Endothelial cell (in vitro differentiated cells): Measurements from ENCODE around the gene STK32A. TPM values are rescaled to one million over a fixed set of nuclear protein-coding genes. Genes with fewer than 3 reads are reported as not detected.

Source experiments
- DNase-seq: peaks from one replicate; pipeline ENCODE4 v3.0.0; 2021; ENCODE audit warnings: low spot score
- H3K27ac Mint-ChIP-seq: one replicate; pipeline ENCODE4 v1.8.0; 2021; ENCODE audit warnings: mixed read lengths, inconsistent platforms; ENCODE audit not compliant: unreplicated experiment
- H3K27me3 Mint-ChIP-seq: one replicate; pipeline ENCODE4 v1.8.0; 2021; ENCODE audit warnings: mild to moderate bottlenecking, moderate library complexity, mixed read lengths, inconsistent platforms; ENCODE audit not compliant: unreplicated experiment
- H3K36me3 Mint-ChIP-seq: one replicate; pipeline ENCODE4 v1.8.0; 2021; ENCODE audit warnings: mild to moderate bottlenecking, low read depth, mixed read lengths, inconsistent platforms; ENCODE audit not compliant: unreplicated experiment
- H3K4me1 Mint-ChIP-seq: one replicate; pipeline ENCODE4 v1.8.0; 2021; ENCODE audit warnings: mild to moderate bottlenecking, mixed read lengths, inconsistent platforms; ENCODE audit not compliant: unreplicated experiment
- H3K4me3 Mint-ChIP-seq: one replicate; pipeline ENCODE4 v1.8.0; 2021; ENCODE audit warnings: mild to moderate bottlenecking, mixed read lengths, inconsistent platforms; ENCODE audit not compliant: unreplicated experiment
- H3K9me3 Mint-ChIP-seq: one replicate; pipeline ENCODE4 v1.8.0; 2021; ENCODE audit warnings: mixed read lengths, inconsistent platforms; ENCODE audit not compliant: unreplicated experiment
- CTCF ChIP-seq: fragments of 200-600 bp; sonication (generic); IDR thresholded peaks from one replicate; pipeline ENCODE4 v1.5.0; 2021; ENCODE audit warnings: antibody characterized with exemption; ENCODE audit not compliant: unreplicated experiment
- long read RNA-seq: library from polyadenylated mRNA; unstranded; transcript quantifications from one replicate; pipeline ENCODE4 v2.0.0, GENCODE V29; 2020; ENCODE audit not compliant: unreplicated experiment
- total RNA-seq: library from RNA; stranded (reverse); fragmentation: NEBNext Ultra II Directional; extraction: Animal tissue kit (Norgen Biotek cat#: 25700); gene quantifications from one replicate; pipeline ENCODE4 v1.2.1, GENCODE V29; 2021; ENCODE audit not compliant: unreplicated experiment

The STK32A gene
- total RNA-seq: 0.87 TPM
- long read RNA-seq: 0 reads

- Mint-ChIP-seq H3K4me1 (no peaks in the 10 kb centered on the region), H3K9me3 (no peaks in the 10 kb centered on the region), H3K36me3 (no peaks in the 10 kb centered on the region), H3K4me3 (peak within 1 kb of the TSS; percentile 51), H3K27me3 (peaks cover 6% of the 10 kb centered on the region), H3K27ac (no peak within 1 kb of the TSS)
- no peak for TF ChIP-seq CTCF
- DNase-seq: peak; percentile 48
Measured at GRCh38 chr5:147234825-147235635, at the start of gene STK32A. STK32A (plus strand) TSS chr5:147235026; CDS start chr5:147239635, 4,609 bp downstream.

- Mint-ChIP-seq H3K27me3 (peaks cover 1% of the 10 kb centered on the region), H3K27ac (no peak overlapping the region), H3K9me3 (no peaks in the 10 kb centered on the region), H3K4me3 (no peak overlapping the region), H3K4me1 (no peaks in the 10 kb centered on the region), H3K36me3 (no peaks in the 10 kb centered on the region)
- TF ChIP-seq CTCF: no peak
- no peak for DNase-seq
Measured at GRCh38 chr5:147187099-147187540, 47.7 kb upstream of the STK32A start.

- Mint-ChIP-seq H3K27me3 (no peaks in the 10 kb centered on the region), H3K9me3 (no peaks in the 10 kb centered on the region), H3K4me1 (no peaks in the 10 kb centered on the region), H3K27ac (no peak overlapping the region), H3K4me3 (no peak overlapping the region), H3K36me3 (no peaks in the 10 kb centered on the region)
- peak; percentile 62 for DNase-seq
- TF ChIP-seq CTCF: peak; percentile 96
Measured at GRCh38 chr5:147188200-147189108, 46.4 kb upstream of the STK32A start.

- no peak overlapping the region for H3K27ac Mint-ChIP-seq
- no peak for DNase-seq
- no peaks in the 10 kb centered on the region for H3K27me3 Mint-ChIP-seq
- H3K4me3 Mint-ChIP-seq: no peak overlapping the region
- H3K4me1 Mint-ChIP-seq: no peaks in the 10 kb centered on the region
- TF ChIP-seq CTCF: peak; percentile 49
- H3K9me3 Mint-ChIP-seq: no peaks in the 10 kb centered on the region
- no peaks in the 10 kb centered on the region for H3K36me3 Mint-ChIP-seq
Measured at GRCh38 chr5:147189109-147189424, 45.8 kb upstream of the STK32A start.

GRCh38 chr5:147190331-147190730, 44.5 kb upstream of the STK32A start:
- H3K27ac Mint-ChIP-seq: no peak overlapping the region

More at GRCh38 chr5:147190331-147190730, 44.5 kb upstream of the STK32A start:
- no peak for TF ChIP-seq CTCF
- no peak overlapping the region for H3K4me3 Mint-ChIP-seq
- DNase-seq: no peak
- no peaks in the 10 kb centered on the region for H3K27me3 Mint-ChIP-seq
- H3K9me3 Mint-ChIP-seq: no peaks in the 10 kb centered on the region
- no peaks in the 10 kb centered on the region for H3K4me1 Mint-ChIP-seq
- H3K36me3 Mint-ChIP-seq: no peaks in the 10 kb centered on the region
